Measurements from ENCODE around the gene PTPRN2.
"Not testable (repeated sequence)": the region's sequence is repeated elsewhere in the genome, so short reads cannot be mapped to it uniquely, and the experiment has no call there.

Gene PTPRN2

GRCh38 chr7:158410720-158411119, 176.9 kb downstream of the PTPRN2 start:
- DNase-seq, result no peak

GRCh38 chr7:158409816-158410330, 177.8 kb downstream of the PTPRN2 start:
- no peak for DNase-seq

- no peak for DNase-seq
Measured at GRCh38 chr7:158409120-158409519, 178.5 kb downstream of the PTPRN2 start.

- no peak for DNase-seq
Measured at GRCh38 chr7:158408318-158408920, 179.2 kb downstream of the PTPRN2 start.

- no peak for DNase-seq
Measured at GRCh38 chr7:158407581-158408317, 179.9 kb downstream of the PTPRN2 start.

- DNase-seq, result no peak
Measured at GRCh38 chr7:158406801-158407200, 180.8 kb downstream of the PTPRN2 start.

GRCh38 chr7:158406364-158406763, 181.3 kb downstream of the PTPRN2 start:
- no peak for DNase-seq

GRCh38 chr7:158405771-158406170, 181.9 kb downstream of the PTPRN2 start:
- not testable (repeated sequence) for DNase-seq

- DNase-seq, result no peak
Measured at GRCh38 chr7:158405324-158405723, 182.3 kb downstream of the PTPRN2 start.

- no peak for DNase-seq
Measured at GRCh38 chr7:158404031-158404761, 183.4 kb downstream of the PTPRN2 start.

- no peak for DNase-seq
Measured at GRCh38 chr7:158403013-158403821, 184.4 kb downstream of the PTPRN2 start.

- no peak for DNase-seq
Measured at GRCh38 chr7:158402471-158402870, 185.2 kb downstream of the PTPRN2 start.

GRCh38 chr7:158401826-158402225, 185.8 kb downstream of the PTPRN2 start:
- DNase-seq, result no peak

- DNase-seq, result no peak
Measured at GRCh38 chr7:158401295-158401694, 186.3 kb downstream of the PTPRN2 start.

- DNase-seq, result no peak
Measured at GRCh38 chr7:158400601-158401225, 186.9 kb downstream of the PTPRN2 start.

- DNase-seq, result no peak
Measured at GRCh38 chr7:158399762-158400161, 187.9 kb downstream of the PTPRN2 start.

GRCh38 chr7:158398750-158399149, 188.9 kb downstream of the PTPRN2 start:
- no peak for DNase-seq

GRCh38 chr7:158397885-158398284, 189.7 kb downstream of the PTPRN2 start:
- DNase-seq, result no peak

- no peak for DNase-seq
Measured at GRCh38 chr7:158396982-158397862, 190.4 kb downstream of the PTPRN2 start.

GRCh38 chr7:158396301-158396905, 191.2 kb downstream of the PTPRN2 start:
- DNase-seq, result no peak

- no peak for DNase-seq
Measured at GRCh38 chr7:158395780-158396278, 191.8 kb downstream of the PTPRN2 start.
